Naive thymus-derived CD8-positive, alpha-beta T cell (primary cell): ENCODE data around the gene ARHGAP35. TPM values are rescaled to one million over a fixed set of nuclear protein-coding genes. Genes with fewer than 3 reads are reported as not detected.

Source experiments
- ATAC-seq, 2 donors: fragments of 150-1000 bp; cut with Tn5 transposase in 1 of 2; sonication (Bioruptor Pico), chemical (Tn5 transposase) in 1 of 2; 1 replicate in 1 of 2; 2 replicates in 1 of 2; pipeline ENCODE4 v1.10.0; 2021; ENCODE audit warnings: mild to moderate bottlenecking in 2 of 2, moderate library complexity in 2 of 2
- POLR2A ChIA-PET: fragments of 350-600 bp; sonication (Branson Sonifier 250); formaldehyde crosslinking; loops from one replicate; lab custom pipeline; 2021; ENCODE audit warnings: antibody characterized with exemption; lab: Charles Lee
- DNase-seq, 10 donors: peaks; one replicate each; pipeline versions ENCODE4 v3.0.0 to v3.0.0-alpha.2; 2020 to 2022
- H3K27ac Mint-ChIP-seq, 10 donors: one replicate each; pipeline ENCODE4 v1.8.0; 2020 to 2022; ENCODE audit warnings: mild to moderate bottlenecking in 10 of 10, mixed read lengths in 10 of 10, moderate library complexity in 4 of 10, inconsistent platforms in 1 of 10
- H3K27me3 Mint-ChIP-seq, 5 donors: one replicate each; pipeline ENCODE4 v1.8.0; 2021 to 2022; ENCODE audit warnings: mixed read lengths in 5 of 5
- H3K36me3 Mint-ChIP-seq, 3 donors: one replicate each; pipeline ENCODE4 v1.8.0; 2020 to 2022; ENCODE audit warnings: mixed read lengths in 3 of 3, mild to moderate bottlenecking in 2 of 3, inconsistent platforms in 1 of 3
- H3K4me1 Mint-ChIP-seq, 4 donors: one replicate each; pipeline ENCODE4 v1.8.0; 2021 to 2022; ENCODE audit warnings: mixed read lengths in 4 of 4
- H3K4me3 Mint-ChIP-seq, 10 donors: one replicate each; pipeline ENCODE4 v1.8.0; 2020 to 2022; ENCODE audit warnings: mild to moderate bottlenecking in 10 of 10, mixed read lengths in 10 of 10, moderate library complexity in 6 of 10, inconsistent platforms in 1 of 10
- H3K9me3 Mint-ChIP-seq, 9 donors: one replicate each; pipeline ENCODE4 v1.8.0; 2020 to 2022; ENCODE audit warnings: mixed read lengths in 9 of 9, mild to moderate bottlenecking in 3 of 9, inconsistent platforms in 1 of 9, moderate library complexity in 1 of 9
- polyA plus RNA-seq, 3 donors: library from polyadenylated mRNA; unstranded; fragments of 300-500 nt; fragmentation: Illumina TruSeq; gene quantifications; one replicate each; pipeline ENCODE4 v1.2.3, GENCODE V29; 2021
- total RNA-seq, 8 experiments: library from RNA in 2 of 8; stranded (reverse) in 2 of 8; gene quantifications; one replicate each; pipeline ENCODE4 v1.2.3 and lab custom pipeline; 2021 to 2026

The ARHGAP35 gene
- total and polyA plus RNA-seq, 5 experiments from 2014 or later, result 2.0 to 27.3 (median 3.3) TPM

- peaks cover 0 to 2% (median 0%) of the 10 kb centered on the region in 3 donors for H3K36me3 Mint-ChIP-seq
- no peak for ATAC-seq
- POLR2A ChIA-PET, result no interaction called here
- no peaks in the 10 kb centered on the region for H3K9me3 Mint-ChIP-seq
- DNase-seq, result no peak
- H3K4me1 Mint-ChIP-seq, result peaks cover 17 to 67% (median 62%) of the 10 kb centered on the region in 4 donors
- no peaks in the 10 kb centered on the region for H3K27me3 Mint-ChIP-seq
- no peak overlapping the region for H3K4me3 Mint-ChIP-seq
- H3K27ac Mint-ChIP-seq, result peak overlapping the region in 1 of 10 donors; percentile 58
Measured at GRCh38 chr19:46900341-46900740, 39.5 kb downstream of the ARHGAP35 start.

GRCh38 chr19:46901701-46902401, 41.1 kb downstream of the ARHGAP35 start:
- ATAC-seq, result no peak
- Mint-ChIP-seq H3K4me1 (peaks cover 17 to 64% (median 54%) of the 10 kb centered on the region in 4 donors), H3K36me3 (peaks cover 0 to 7% (median 0%) of the 10 kb centered on the region in 3 donors), H3K4me3 (no peak overlapping the region), H3K27me3 (no peaks in the 10 kb centered on the region), H3K9me3 (no peaks in the 10 kb centered on the region), H3K27ac (peak overlapping the region in 3 of 10 donors; percentile 11 to 58 (median 14))
- DNase-seq, result no peak
- POLR2A ChIA-PET, result no interaction called here

GRCh38 chr19:46902402-46902766, 41.6 kb downstream of the ARHGAP35 start:
- Mint-ChIP-seq H3K4me3 (no peak overlapping the region), H3K9me3 (no peaks in the 10 kb centered on the region), H3K36me3 (peaks cover 0 to 7% (median 0%) of the 10 kb centered on the region in 3 donors), H3K4me1 (peaks cover 17 to 59% (median 52%) of the 10 kb centered on the region in 4 donors), H3K27ac (peak overlapping the region in 2 of 10 donors; percentile 11 to 14), H3K27me3 (no peaks in the 10 kb centered on the region)
- no peak for ATAC-seq
- POLR2A ChIA-PET, result no interaction called here
- DNase-seq, result no peak

GRCh38 chr19:46903458-46903857, 42.7 kb downstream of the ARHGAP35 start:
- Mint-ChIP-seq H3K4me3 (no peak overlapping the region), H3K27ac (peak overlapping the region in 3 of 10 donors; percentile 12 to 61 (median 23)), H3K36me3 (peaks cover 0 to 7% (median 0%) of the 10 kb centered on the region in 3 donors), H3K4me1 (peaks cover 20 to 57% (median 52%) of the 10 kb centered on the region in 4 donors), H3K9me3 (no peaks in the 10 kb centered on the region), H3K27me3 (no peaks in the 10 kb centered on the region)
- no peak for DNase-seq
- no peak for ATAC-seq
- POLR2A ChIA-PET, result no interaction called here

GRCh38 chr19:46904114-46905060, 43.6 kb downstream of the ARHGAP35 start:
- Mint-ChIP-seq H3K4me1 (peaks cover 21 to 59% (median 51%) of the 10 kb centered on the region in 4 donors), H3K9me3 (no peaks in the 10 kb centered on the region), H3K27ac (peak overlapping the region in 4 of 10 donors; percentile 23 to 61 (median 40)), H3K27me3 (no peaks in the 10 kb centered on the region), H3K4me3 (no peak overlapping the region), H3K36me3 (peaks cover 0 to 7% (median 0%) of the 10 kb centered on the region in 3 donors)
- ATAC-seq, result no peak
- no peak for DNase-seq
- POLR2A ChIA-PET, result no interaction called here

- ATAC-seq, result no peak
- no peak overlapping the region for H3K4me3 Mint-ChIP-seq
- H3K9me3 Mint-ChIP-seq, result no peaks in the 10 kb centered on the region
- peaks cover 0 to 9% (median 0%) of the 10 kb centered on the region in 3 donors for H3K36me3 Mint-ChIP-seq
- DNase-seq, result no peak
- no peaks in the 10 kb centered on the region for H3K27me3 Mint-ChIP-seq
- peaks cover 23 to 60% (median 53%) of the 10 kb centered on the region in 4 donors for H3K4me1 Mint-ChIP-seq
- peak overlapping the region in 2 of 10 donors; percentile 8 to 15 for H3K27ac Mint-ChIP-seq
- POLR2A ChIA-PET, result interaction anchor here (0.6 kb wide), 1 partner anchor 43 kb away, joined by 3 read pairs; no protein-coding TSS in a partner anchor
Measured at GRCh38 chr19:46906221-46906620, 45.4 kb downstream of the ARHGAP35 start.

- H3K27ac Mint-ChIP-seq, result no peak overlapping the region
- H3K4me1 Mint-ChIP-seq, result peaks cover 17 to 52% (median 42%) of the 10 kb centered on the region in 4 donors
- POLR2A ChIA-PET, result no interaction called here
- H3K36me3 Mint-ChIP-seq, result peaks cover 0 to 9% (median 0%) of the 10 kb centered on the region in 3 donors
- DNase-seq (no peak), ATAC-seq (no peak)
- no peaks in the 10 kb centered on the region for H3K27me3 Mint-ChIP-seq
- H3K9me3 Mint-ChIP-seq, result no peaks in the 10 kb centered on the region
- H3K4me3 Mint-ChIP-seq, result no peak overlapping the region
Measured at GRCh38 chr19:46907880-46908279, 47.1 kb downstream of the ARHGAP35 start.

GRCh38 chr19:46909356-46909755, 48.6 kb downstream of the ARHGAP35 start:
- Mint-ChIP-seq H3K27me3 (no peaks in the 10 kb centered on the region), H3K27ac (peak overlapping the region in 1 of 10 donors; percentile 15), H3K36me3 (peaks cover 0 to 9% (median 0%) of the 10 kb centered on the region in 3 donors), H3K4me3 (no peak overlapping the region), H3K9me3 (no peaks in the 10 kb centered on the region), H3K4me1 (peaks cover 21 to 51% (median 42%) of the 10 kb centered on the region in 4 donors)
- DNase-seq (no peak), ATAC-seq (no peak)
- POLR2A ChIA-PET, result interaction anchor here (1.7 kb wide), 1 partner anchor 13 kb away, joined by 4 read pairs; no protein-coding TSS in a partner anchor

Other genes starting within 250 kb of the ARHGAP35 start
- gene PTGIR, start 235.9 kb upstream of the ARHGAP35 start, total RNA-seq, result under 1 TPM in 1 of 2 experiments, not detected in 1; 0.25 TPM
- 1 to 10 TPM in 1 of 3 donors, under 1 TPM in 2; 0.12 to 2.8 (median 0.55) TPM for gene PTGIR, start 235.9 kb upstream of the ARHGAP35 start, polyA plus RNA-seq
- gene GNG8, start 224.8 kb upstream of the ARHGAP35 start, total RNA-seq, result not detected
- gene GNG8, start 224.8 kb upstream of the ARHGAP35 start, polyA plus RNA-seq, result not detected
- under 1 TPM in 1 of 2 experiments, not detected in 1; 0.13 TPM for gene DACT3, start 199.8 kb upstream of the ARHGAP35 start, total RNA-seq
- under 1 TPM in 1 of 3 donors, not detected in 2; 0.13 TPM for gene DACT3, start 199.8 kb upstream of the ARHGAP35 start, polyA plus RNA-seq
- gene PRKD2, start 143.9 kb upstream of the ARHGAP35 start, total RNA-seq, result 100 to 1,000 TPM in 1 of 2 experiments, 10 to 100 TPM in 1; 92.6 to 102 TPM
- 10 to 100 TPM; 28.6 to 79.7 (median 37.1) TPM for gene PRKD2, start 143.9 kb upstream of the ARHGAP35 start, polyA plus RNA-seq
- gene FKRP, start 114.9 kb upstream of the ARHGAP35 start, total RNA-seq, result 10 to 100 TPM; 22.8 to 23.8 TPM
- 1 to 10 TPM; 2.6 to 8.7 (median 4.8) TPM for gene FKRP, start 114.9 kb upstream of the ARHGAP35 start, polyA plus RNA-seq
- 10 to 100 TPM; 78.6 to 81.9 TPM for gene STRN4, start 114.5 kb upstream of the ARHGAP35 start, total RNA-seq
- gene STRN4, start 114.5 kb upstream of the ARHGAP35 start, polyA plus RNA-seq, result 10 to 100 TPM in 2 of 3 donors, 1 to 10 TPM in 1; 8.2 to 25.7 (median 12.0) TPM
- gene SLC1A5, start 72.4 kb upstream of the ARHGAP35 start, total RNA-seq, result 1 to 10 TPM; 7.0 to 8.2 TPM
- 1 to 10 TPM; 2.5 to 6.1 (median 4.1) TPM for gene SLC1A5, start 72.4 kb upstream of the ARHGAP35 start, polyA plus RNA-seq
- 10 to 100 TPM; 39.3 to 40.6 TPM for gene AP2S1, start 10.2 kb upstream of the ARHGAP35 start, total RNA-seq
- 10 to 100 TPM; 63.8 to 68.3 (median 65.2) TPM for gene AP2S1, start 10.2 kb upstream of the ARHGAP35 start, polyA plus RNA-seq
- gene NPAS1, start 158.8 kb downstream of the ARHGAP35 start, total RNA-seq, result 1 to 10 TPM in 1 of 2 experiments, under 1 TPM in 1; 0.62 to 1.1 TPM
- gene NPAS1, start 158.8 kb downstream of the ARHGAP35 start, polyA plus RNA-seq, result under 1 TPM; 0.16 to 0.60 (median 0.22) TPM
- 10 to 100 TPM; 30.1 to 31.7 TPM for gene TMEM160, start 187.6 kb downstream of the ARHGAP35 start, total RNA-seq
- gene TMEM160, start 187.6 kb downstream of the ARHGAP35 start, polyA plus RNA-seq, result 100 to 1,000 TPM; 118 to 154 (median 144) TPM